ENCODE data around the gene MFNG.
A peak's percentile ranks its signal among the peaks of the same experiment; 100 is the strongest.
"Not testable (repeated sequence)": the region's sequence is repeated elsewhere in the genome, so short reads cannot be mapped to it uniquely, and the experiment has no call there.

The MFNG gene, protein sequence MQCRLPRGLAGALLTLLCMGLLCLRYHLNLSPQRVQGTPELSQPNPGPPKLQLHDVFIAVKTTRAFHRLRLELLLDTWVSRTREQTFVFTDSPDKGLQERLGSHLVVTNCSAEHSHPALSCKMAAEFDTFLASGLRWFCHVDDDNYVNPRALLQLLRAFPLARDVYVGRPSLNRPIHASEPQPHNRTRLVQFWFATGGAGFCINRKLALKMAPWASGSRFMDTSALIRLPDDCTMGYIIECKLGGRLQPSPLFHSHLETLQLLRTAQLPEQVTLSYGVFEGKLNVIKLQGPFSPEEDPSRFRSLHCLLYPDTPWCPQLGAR

GRCh38 chr22:37486224-37486845, at the start of gene MFNG:
Gene MFNG (minus strand): TSS chr22:37486384. CDS start chr22:37486177, 207 bp downstream.
- no peak for DNase-seq (ENCODE audit: low read depth, low spot score)
- H3K27ac ChIP-seq: no peak within 1 kb of the TSS

- no peak for DNase-seq (ENCODE audit: low read depth, low spot score)
- no peak overlapping the region for H3K27ac ChIP-seq
Measured at GRCh38 chr22:37535159-37535558, 49.0 kb upstream of the MFNG start.

- peak overlapping the region; percentile 34 for H3K27ac ChIP-seq
Measured at GRCh38 chr22:37534445-37534844, 48.3 kb upstream of the MFNG start.

DNA sequence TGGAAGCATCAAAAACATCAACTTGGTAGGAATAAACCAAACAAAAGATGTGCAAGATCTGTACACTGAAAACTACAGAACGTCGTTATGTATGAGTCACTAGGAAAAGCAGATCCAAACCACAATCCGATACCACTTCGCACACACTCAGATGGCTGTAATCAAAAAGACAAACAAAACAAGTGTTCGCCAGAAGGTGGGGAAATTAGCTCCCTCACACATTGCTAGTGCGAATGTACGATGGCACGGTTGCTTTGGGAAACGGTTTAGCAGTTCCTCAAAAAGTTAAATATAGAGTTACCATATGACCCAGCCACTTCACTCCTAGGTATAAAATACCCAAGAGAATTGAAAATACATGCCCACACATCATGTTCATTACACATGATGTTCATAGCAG, 47.8 kb upstream of the MFNG start:
- peak; percentile 89 for DNase-seq (ENCODE audit: low read depth, low spot score)
- H3K27ac ChIP-seq: peak overlapping the region; percentile 34

More at GRCh38 chr22:37534445-37534844, 48.3 kb upstream of the MFNG start:
- no peak for DNase-seq (ENCODE audit: low read depth, low spot score)

- no peak for DNase-seq (ENCODE audit: low read depth, low spot score)
- H3K27ac ChIP-seq: no peak overlapping the region
Measured at GRCh38 chr22:37529652-37530345, 43.6 kb upstream of the MFNG start.

- H3K27ac ChIP-seq; DNase-seq (ENCODE audit: low read depth, low spot score): not testable (repeated sequence)
Measured at GRCh38 chr22:37527952-37528351, 41.8 kb upstream of the MFNG start.

- DNase-seq (ENCODE audit: low read depth, low spot score): not testable (repeated sequence)
- H3K27ac ChIP-seq: peak overlapping the region; percentile 98
Measured at GRCh38 chr22:37527081-37527752, 41.0 kb upstream of the MFNG start.

GRCh38 chr22:37526376-37526775, 40.2 kb upstream of the MFNG start:
- DNase-seq (ENCODE audit: low read depth, low spot score): peak; percentile 84
- H3K27ac ChIP-seq: peak overlapping the region; percentile 98

- peak overlapping the region; percentile 98 for H3K27ac ChIP-seq
- DNase-seq (ENCODE audit: low read depth, low spot score): no peak
Measured at GRCh38 chr22:37525746-37526350, 39.7 kb upstream of the MFNG start.

DNA sequence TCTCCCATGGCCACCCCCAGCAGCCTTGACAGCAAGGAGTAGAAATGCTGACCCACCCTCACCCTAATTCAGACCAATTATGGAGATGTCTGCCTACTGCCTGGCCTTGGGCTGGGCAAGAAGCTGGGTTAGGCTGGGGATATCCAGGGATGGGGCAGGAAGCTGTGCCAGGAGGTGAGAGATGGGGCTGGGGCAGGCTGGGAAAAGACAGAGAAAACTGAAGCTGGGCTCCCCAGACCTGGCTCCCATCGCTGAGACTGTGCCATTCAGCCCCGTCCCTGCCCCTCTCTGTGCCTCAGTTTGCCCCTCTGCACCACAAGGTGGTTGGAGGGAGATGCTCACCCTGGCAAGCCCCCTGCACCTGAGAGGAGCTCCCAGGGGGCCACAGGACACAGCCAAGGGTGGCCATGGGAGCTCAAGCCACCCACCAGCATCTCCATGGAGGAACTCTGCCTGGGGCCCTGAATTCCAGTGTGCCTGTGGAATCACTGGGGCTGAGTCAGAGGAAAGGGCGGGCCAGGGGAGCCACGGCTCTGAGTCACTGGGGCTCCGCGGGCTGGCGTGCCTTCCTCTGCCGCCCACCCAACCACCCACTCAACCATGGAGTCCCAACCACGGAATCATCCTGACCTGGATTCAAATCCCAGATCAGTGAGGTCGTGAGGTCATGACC, 39.0 kb upstream of the MFNG start:
- peak overlapping the region; percentile 98 for H3K27ac ChIP-seq

DNA sequence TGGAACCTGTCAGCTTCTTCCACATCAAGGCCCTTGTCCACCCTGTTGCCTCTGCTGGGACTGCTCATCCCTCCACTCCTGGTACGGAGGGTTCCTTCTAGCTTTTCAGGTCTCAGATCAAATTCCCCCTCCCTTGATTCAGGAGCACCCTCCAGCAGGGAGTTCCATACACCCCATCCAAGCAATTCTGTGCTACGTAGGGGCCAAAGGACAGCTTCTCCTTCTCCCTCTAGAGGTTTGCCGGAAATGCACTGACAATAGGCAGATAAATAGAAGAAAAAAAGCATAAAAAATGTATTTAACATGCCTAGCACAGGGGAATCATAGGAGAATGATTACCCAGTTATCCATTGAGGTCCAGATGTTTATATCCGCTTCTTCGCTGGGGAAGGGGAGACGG, 36.3 kb upstream of the MFNG start:
- no peak overlapping the region for H3K27ac ChIP-seq
- no peak for DNase-seq (ENCODE audit: low read depth, low spot score)

More for the DNA sequence above, 39.0 kb upstream of the MFNG start:
- no peak for DNase-seq (ENCODE audit: low read depth, low spot score)

DNA sequence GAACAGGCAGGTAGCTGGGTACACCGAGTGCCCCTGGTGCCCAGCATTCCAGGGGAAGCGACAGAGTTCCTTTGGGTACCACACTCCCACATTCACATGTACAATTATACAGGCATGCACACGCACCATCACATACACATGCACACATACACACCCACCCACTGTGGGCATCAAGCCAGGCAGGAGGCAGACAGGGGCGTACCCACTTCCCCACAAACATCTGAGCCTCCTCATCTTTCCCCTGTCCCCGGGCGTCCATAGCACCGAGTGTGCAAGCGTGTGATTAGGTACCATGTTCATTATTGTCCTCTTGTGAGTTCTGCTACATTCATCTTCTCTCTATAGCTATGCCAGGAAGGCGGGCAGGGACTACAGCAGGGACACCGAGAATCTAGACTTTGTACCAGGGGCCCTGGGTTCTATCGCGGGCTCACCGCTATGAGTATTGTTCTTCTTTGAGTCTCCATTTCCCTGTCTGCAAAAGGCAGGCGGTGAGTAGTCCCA, 35.1 kb upstream of the MFNG start:
- no peak for DNase-seq (ENCODE audit: low read depth, low spot score)
- H3K27ac ChIP-seq: no peak overlapping the region

GRCh38 chr22:37520776-37521191, 34.6 kb upstream of the MFNG start:
- DNase-seq (ENCODE audit: low read depth, low spot score): no peak
- H3K27ac ChIP-seq: no peak overlapping the region

DNA sequence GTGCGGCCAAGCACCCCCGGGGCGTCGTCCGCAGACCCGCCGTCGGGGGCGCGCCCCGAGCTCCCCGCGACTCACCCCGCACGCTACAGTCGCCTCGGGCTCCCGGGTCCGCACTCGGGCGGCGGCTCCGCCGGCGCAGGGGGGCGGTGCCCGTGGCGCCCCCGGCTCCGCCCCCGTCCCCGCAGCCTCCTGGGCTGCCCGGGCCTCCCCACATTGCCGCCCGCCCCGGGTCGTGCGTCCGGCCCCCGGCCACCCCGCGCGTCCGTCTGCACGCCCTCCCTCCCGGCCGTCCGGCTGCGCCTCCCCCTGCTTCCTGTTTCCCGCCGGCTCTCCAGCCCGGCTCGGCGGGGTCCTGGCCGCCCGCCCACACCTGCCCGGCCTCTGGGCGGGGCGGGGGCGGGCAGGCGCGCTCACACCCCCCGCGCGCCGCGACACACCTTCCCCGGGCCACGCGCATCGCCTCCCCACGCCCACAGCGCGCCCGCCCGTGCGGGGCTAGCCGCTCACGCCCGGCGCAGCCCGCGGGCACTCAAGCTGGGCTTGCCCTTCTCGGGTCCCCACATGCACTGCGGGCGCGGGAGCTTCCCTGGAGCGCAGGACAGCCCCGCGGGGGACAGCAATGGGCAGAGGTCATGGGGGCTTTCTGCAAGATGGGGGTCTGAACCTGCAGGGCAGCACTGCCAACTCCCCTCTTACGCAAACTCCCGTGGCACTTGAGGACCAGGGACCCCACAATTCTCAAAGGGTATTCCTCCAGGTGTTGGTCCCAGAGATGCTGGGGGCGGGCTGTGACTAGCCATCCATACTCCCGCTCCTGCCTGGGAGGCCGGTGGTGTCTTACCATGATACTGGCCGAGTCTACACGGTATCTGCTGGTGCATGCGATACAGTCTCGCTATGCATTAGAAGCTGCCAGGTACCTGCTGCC, 33.3 kb upstream of the MFNG start, which contains the start of gene CARD10:
Gene CARD10, minus strand, starts transcription at position 148 of the 928 bp plus-strand sequence. CDS start 215 bp downstream, outside the sequence.
- DNase-seq (ENCODE audit: low read depth, low spot score): no peak
- peak within 1 kb of the TSS; percentile 76 for H3K27ac ChIP-seq

DNA sequence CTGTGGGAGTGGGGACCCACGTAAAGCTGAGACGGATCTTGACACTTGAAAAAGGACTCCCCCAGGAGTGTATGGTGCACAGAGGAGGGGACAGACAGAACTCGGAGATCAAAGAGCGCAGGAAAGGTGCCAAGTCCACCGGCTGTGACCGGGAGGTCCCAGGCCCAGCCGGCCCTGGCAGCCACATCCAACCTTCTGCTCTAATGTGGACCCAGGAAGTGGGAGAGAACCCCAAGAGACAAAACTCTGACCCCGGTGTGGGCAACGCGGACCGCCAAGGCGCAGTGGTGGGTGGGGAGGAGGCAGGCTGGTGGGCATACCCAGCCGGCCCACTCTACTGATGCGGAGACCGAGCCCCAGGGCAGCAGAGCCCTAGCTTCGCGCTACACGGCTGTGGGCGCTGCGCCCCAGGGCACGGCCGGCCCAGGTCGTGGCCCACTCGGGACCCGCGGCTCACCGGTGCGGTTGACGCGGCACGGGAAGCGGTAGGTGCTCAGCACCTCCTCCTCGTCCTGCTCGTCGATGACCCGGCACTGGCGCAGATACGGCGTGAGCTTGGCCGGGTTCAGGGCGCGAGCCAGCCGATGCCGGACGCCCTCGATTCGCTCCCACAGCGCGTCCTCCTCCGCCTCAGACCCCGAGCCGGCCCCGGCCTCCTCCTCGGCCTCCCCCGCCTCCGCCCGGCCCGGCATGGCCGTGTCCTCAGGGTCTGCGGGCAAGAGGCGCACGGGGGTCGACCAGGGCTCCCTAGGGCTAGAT, 32.5 kb upstream of the MFNG start:
- no peak for DNase-seq (ENCODE audit: low read depth, low spot score)
- H3K27ac ChIP-seq: peak overlapping the region; percentile 76

- peak overlapping the region; percentile 76 for H3K27ac ChIP-seq
- DNase-seq (ENCODE audit: low read depth, low spot score): no peak
Measured at GRCh38 chr22:37517826-37518450, 31.8 kb upstream of the MFNG start.

GRCh38 chr22:37516456-37516855, 30.3 kb upstream of the MFNG start:
- DNase-seq (ENCODE audit: low read depth, low spot score): no peak

More at GRCh38 chr22:37516456-37516855, 30.3 kb upstream of the MFNG start:
- H3K27ac ChIP-seq: no peak overlapping the region

Measured in epithelial cell of prostate (primary cell).